ENCODE results near the gene RRAS2. TPM values are rescaled to one million over a fixed set of nuclear protein-coding genes. Genes with fewer than 3 reads are reported as not detected.
"Not testable (repeated sequence)": the region's sequence is repeated elsewhere in the genome, so short reads cannot be mapped to it uniquely, and the experiment has no call there.

The RRAS2 gene
- total RNA-seq: 47.1 TPM
- long read RNA-seq, transcript RRAS2-201 (6 exons, 1,516 nt): major isoform, 55 of 62 reads
- long read RNA-seq, partial matches to known transcripts: 1 of 62 reads
- long read RNA-seq, other reads (novel, unspliced or antisense): 3 of 62 reads

GRCh38 chr11:14358729-14359439 lies at the start of gene RRAS2:
Gene RRAS2, minus strand, starts transcription at chr11:14359183. Its CDS starts 313 bp downstream, at chr11:14358870.
- Histone ChIP-seq H3K36me3 (no peaks in the 10 kb centered on the region), H3K4me1 (peaks cover 9% of the 10 kb centered on the region), H3K27me3 (no peaks in the 10 kb centered on the region), H3K27ac (peak within 1 kb of the TSS; percentile 81), H3K4me3 (peak within 1 kb of the TSS; percentile 80), H3K9me3 (no peaks in the 10 kb centered on the region)
- intact Hi-C loops (cut with DNase I): no loop called here
- ATAC-seq: peak; percentile 88
- no peak for TF ChIP-seq CTCF (IDR thresholded peaks at IDR 0.05)
- DNase-seq: peak; percentile 88

GRCh38 chr11:14408612-14409011 lies 49.6 kb upstream of the RRAS2 start:
- no peak for ATAC-seq
- Histone ChIP-seq H3K9me3 (no peaks in the 10 kb centered on the region), H3K27ac (no peak overlapping the region), H3K4me1 (no peaks in the 10 kb centered on the region), H3K27me3 (no peaks in the 10 kb centered on the region), H3K36me3 (no peaks in the 10 kb centered on the region), H3K4me3 (no peak overlapping the region)
- no peak for TF ChIP-seq CTCF (IDR thresholded peaks at IDR 0.05)
- intact Hi-C loops (cut with DNase I): no loop called here
- no peak for DNase-seq

DNA sequence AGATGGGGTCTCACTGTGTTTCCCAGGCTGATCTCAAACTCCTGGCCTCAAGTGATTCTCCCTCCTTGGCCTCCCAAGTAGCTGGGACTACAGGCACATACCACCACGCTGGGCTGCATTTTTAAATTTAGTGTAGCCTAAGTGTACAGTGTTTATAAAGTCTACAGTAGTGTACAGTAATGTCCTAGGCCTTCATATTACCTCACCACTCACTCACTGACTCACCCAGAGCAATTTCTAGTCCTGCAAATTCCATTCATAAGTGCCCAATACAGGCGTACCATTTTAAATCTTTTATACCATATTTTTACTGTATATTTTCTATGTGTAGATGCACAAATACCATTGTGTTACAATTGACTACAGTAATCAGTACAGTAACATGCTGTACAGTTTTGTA lies 47.1 kb upstream of the RRAS2 start:
- H3K36me3 ChIP-seq; DNase-seq; intact Hi-C loops (cut with DNase I); H3K27ac ChIP-seq; H3K27me3 ChIP-seq; H3K4me1 ChIP-seq; H3K4me3 ChIP-seq; H3K9me3 ChIP-seq; ATAC-seq: not testable (repeated sequence)

GRCh38 chr11:14403528-14403927 lies 44.5 kb upstream of the RRAS2 start:
- DNase-seq; ATAC-seq; H3K9me3 ChIP-seq; H3K4me3 ChIP-seq; H3K36me3 ChIP-seq; H3K4me1 ChIP-seq; intact Hi-C loops (cut with DNase I); H3K27ac ChIP-seq; H3K27me3 ChIP-seq: not testable (repeated sequence)

DNA sequence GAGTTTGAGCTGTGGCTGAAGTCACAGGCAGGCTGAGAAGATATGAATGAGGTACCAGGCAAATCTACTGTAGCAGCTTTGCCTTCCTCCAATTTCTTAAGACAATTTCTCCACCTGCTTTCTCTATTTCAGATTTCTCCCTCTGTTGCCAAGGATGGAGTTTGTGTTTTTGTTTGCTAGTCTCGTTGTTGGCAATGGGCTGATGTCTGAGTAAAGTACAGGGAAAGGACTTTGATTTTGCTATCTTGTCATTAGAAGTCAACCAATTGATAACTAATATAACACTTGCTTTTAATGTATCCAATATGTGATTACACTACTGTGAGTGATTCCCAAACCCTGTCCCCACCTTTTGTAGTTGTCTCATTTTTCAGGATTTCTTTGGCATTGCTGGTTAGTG lies 40.1 kb upstream of the RRAS2 start:
- intact Hi-C loops (cut with DNase I): no loop called here
- Histone ChIP-seq H3K4me3 (no peak overlapping the region), H3K9me3 (no peaks in the 10 kb centered on the region), H3K4me1 (no peaks in the 10 kb centered on the region), H3K27ac (no peak overlapping the region), H3K27me3 (no peaks in the 10 kb centered on the region), H3K36me3 (no peaks in the 10 kb centered on the region)
- no peak for ATAC-seq
- no peak for DNase-seq
- no peak for TF ChIP-seq CTCF (IDR thresholded peaks at IDR 0.05)

- TF ChIP-seq CTCF (IDR thresholded peaks at IDR 0.05): no peak
- H3K4me1 ChIP-seq: no peaks in the 10 kb centered on the region
- DNase-seq (no peak), ATAC-seq (no peak)
- H3K9me3 ChIP-seq: no peaks in the 10 kb centered on the region
- no peaks in the 10 kb centered on the region for H3K27me3 ChIP-seq
- no peak overlapping the region for H3K4me3 ChIP-seq
- H3K27ac ChIP-seq: no peak overlapping the region
- no peaks in the 10 kb centered on the region for H3K36me3 ChIP-seq
- intact Hi-C loops (cut with DNase I): no loop called here
Observed at GRCh38 chr11:14396273-14396672, 37.3 kb upstream of the RRAS2 start.

Measured in upper lobe of right lung (tissue), 1 donor.